Pons (tissue), 1 donor: ENCODE data around the gene NAA11.

Experiments used
- DNase-seq: peaks from one replicate; pipeline ENCODE4 v3.0.0-alpha.2; 2016; ENCODE audit warnings: low spot score

Gene NAA11

GRCh38 chr4:79325864-79326328 is at the start of gene NAA11:
TSS of gene NAA11 (minus strand) at chr4:79326061. CDS start at chr4:79325877, 184 bp downstream.
- no peak for DNase-seq

- DNase-seq: no peak
Observed at GRCh38 chr4:79370026-79370425, 44.2 kb upstream of the NAA11 start.

GRCh38 chr4:79367096-79367495 is 41.2 kb upstream of the NAA11 start:
- no peak for DNase-seq

GRCh38 chr4:79366422-79366821 is 40.6 kb upstream of the NAA11 start:
- DNase-seq: no peak

- DNase-seq: no peak
Observed at GRCh38 chr4:79364061-79364460, 38.2 kb upstream of the NAA11 start.

GRCh38 chr4:79362626-79363025 is 36.8 kb upstream of the NAA11 start:
- DNase-seq: no peak

DNA sequence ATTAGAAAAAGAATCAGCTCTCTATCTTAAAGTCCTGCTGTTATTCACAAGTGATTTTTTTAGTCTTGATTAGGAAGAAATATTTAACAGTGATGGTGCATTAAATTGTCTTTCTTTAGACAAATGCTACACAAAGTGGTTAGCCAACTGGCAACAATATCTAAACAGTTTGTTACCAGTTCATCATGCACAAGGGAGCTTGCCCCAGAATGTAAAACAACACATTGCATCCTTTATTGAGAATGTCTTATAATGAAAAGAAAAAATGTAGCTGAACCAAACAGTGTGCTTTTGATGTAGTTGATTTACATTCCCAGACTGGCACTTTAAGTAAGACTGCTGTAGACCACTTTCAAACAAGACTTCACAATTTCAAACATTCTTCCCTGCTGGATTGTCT is 34.1 kb upstream of the NAA11 start:
- DNase-seq: no peak

- no peak for DNase-seq
Observed at GRCh38 chr4:79358438-79358837, 32.6 kb upstream of the NAA11 start.

GRCh38 chr4:79357365-79357764 is 31.5 kb upstream of the NAA11 start:
- DNase-seq: no peak

- no peak for DNase-seq
Observed at GRCh38 chr4:79353075-79353474, 27.2 kb upstream of the NAA11 start.

GRCh38 chr4:79348405-79348804 is 22.5 kb upstream of the NAA11 start:
- DNase-seq: no peak

DNA sequence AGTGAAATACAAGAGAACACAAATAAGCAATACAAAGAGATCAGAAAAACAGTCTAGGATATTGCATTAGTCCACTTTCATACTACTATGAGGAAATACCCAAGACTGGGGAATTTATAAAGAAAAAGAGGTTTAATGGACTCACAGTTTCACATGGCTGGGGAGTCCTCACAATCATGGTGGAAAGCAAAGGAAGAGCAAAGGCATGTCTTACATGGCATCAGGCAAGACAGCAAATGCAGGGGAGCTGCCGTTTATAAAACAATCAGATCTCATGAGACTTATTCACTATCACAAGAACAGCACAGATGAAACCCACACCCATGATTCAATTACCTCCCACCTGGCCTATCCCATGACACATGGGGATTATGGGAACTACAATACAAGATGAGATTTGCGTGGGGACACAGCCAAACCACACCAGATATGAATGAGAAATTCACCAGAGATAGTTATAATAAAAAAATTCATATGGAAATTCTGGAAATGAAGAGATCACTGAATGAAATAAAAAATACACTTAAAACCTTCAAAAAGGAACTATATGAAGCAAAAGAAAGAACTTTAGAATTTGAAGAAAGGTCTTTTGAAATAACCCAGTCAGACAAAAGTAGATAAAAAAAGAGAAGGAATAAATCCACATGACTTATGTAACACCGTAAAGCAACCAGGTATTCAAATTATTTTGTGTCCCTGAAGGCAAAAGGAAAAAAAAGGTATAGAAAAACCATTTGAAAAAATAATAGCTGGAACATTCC is 16.2 kb upstream of the NAA11 start:
- no peak for DNase-seq

- no peak for DNase-seq
Observed at GRCh38 chr4:79340568-79340967, 14.7 kb upstream of the NAA11 start.

GRCh38 chr4:79338148-79338547 is 12.3 kb upstream of the NAA11 start:
- no peak for DNase-seq

GRCh38 chr4:79334783-79335182 is 8.9 kb upstream of the NAA11 start:
- DNase-seq: no peak

DNA sequence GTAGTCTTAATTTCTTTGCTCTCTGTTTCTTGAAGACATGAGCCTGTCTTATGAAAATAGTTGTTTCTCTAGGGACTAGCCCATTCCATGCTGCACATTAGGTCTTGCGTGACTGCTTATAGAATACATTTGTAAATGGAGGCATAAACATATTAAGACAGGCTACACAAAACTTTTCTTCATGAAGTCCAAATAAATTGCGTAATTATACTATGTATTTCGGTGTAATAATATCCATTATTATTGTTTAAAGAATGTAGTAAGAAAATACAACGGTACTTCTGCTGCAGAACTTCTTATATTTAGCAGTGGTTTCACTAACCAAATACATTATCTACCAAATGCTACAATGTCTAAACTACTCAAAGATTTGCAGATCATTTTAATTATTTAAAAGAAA is 8.5 kb upstream of the NAA11 start:
- DNase-seq: no peak

DNA sequence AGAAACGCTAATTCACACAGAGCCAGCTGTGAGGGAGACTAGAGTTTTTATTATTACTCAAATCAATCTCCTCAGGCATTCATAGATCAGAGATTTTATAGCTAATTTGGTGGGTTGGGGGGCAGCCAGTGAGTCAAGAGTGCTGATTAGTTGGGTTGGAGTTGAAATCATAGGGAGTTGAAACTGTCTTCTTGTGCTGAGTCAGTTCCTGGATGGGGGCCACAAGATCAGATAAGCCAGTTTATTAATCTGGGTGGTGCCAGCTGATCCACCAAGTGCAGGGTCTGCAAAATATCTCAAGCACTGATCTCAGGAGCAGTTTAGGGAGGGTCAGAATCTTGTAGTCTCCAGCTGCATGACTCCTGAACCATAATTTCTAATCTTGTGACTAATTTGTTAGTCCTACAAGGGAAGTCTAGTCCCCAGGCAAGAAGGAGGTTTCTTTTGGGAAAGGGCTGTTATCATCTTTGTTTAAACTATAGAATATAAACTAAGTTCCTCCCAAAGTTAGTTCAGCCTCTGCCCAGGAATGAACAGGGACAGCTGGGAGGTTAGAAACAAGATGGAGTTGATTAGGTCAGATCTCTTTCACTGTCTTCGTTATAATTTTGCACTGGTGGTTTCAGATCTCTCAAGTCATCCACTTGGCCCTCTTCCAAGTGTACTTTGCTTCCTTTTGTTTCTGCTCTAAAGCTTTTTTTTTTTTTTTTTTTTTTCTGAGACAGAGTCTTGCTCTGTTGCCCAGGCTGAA is 5.4 kb upstream of the NAA11 start:
- DNase-seq: no peak

DNA sequence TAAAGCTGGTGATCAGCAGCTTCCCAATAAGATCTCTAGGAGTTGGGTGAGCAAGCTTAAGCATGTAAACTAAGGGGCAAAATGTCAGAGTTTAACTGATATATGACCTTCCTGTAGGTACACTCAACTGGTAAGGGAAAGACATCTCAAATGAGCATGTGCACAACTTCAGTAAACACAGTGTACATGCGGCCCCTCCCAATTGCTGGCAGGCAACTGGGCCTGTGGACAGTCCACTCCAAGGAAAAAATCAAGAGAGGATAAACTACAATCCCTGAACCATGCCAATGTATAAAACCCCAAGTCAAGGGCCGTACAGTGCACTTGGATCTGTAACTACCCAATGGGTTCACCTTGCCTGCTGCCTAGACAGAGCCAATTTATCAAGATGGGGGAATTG is 4.9 kb upstream of the NAA11 start:
- DNase-seq: no peak

GRCh38 chr4:79325436-79325835 is 425 bp downstream of the NAA11 start:
- no peak for DNase-seq

- DNase-seq: no peak
Observed at GRCh38 chr4:79319975-79320374, 5.9 kb downstream of the NAA11 start.

GRCh38 chr4:79317711-79318110 is 8.2 kb downstream of the NAA11 start:
- no peak for DNase-seq

DNA sequence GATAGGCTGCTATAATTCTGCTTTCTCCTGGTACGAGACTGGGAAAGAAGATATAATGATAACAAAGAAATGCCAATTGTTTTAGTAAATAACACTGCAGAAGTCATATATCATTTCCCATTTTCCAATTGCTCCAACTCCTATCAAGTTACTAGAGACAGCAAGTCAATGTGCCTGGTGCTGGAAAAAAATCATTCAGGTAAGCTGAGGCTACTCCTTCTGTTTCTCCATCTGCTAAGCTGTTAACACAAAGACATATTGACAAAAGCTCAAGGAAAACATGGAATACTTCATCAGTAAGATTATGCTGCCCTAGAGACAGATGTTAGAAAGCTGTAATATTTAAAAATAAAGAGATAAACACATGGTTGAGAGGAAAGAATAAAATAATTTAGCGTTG is 10.0 kb downstream of the NAA11 start:
- DNase-seq: no peak

GRCh38 chr4:79311279-79311678 is 14.6 kb downstream of the NAA11 start:
- DNase-seq: no peak

DNA sequence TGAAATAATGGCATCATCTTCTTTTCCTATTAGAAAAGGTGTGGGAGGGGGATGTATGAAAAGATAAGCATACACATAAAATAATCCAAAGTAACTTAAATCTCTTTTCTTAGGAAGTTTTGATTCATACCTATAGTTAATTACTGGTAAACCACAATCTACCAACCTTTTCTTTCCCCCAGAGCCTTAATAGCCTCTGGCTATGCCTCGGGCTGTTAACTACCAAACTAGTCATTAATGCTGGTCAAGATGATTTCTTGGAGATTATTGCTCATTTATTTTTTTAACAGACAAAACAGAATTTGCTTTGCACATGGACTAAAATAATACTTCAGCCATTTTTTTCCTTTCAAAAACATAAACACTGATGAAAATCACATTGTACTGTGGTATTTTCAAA is 16.9 kb downstream of the NAA11 start:
- DNase-seq: no peak
